Osteocyte (in vitro differentiated cells): ENCODE results near the gene B4GALT1. TPM values are rescaled to one million over a fixed set of nuclear protein-coding genes. Genes with fewer than 3 reads are reported as not detected.
"Not testable (repeated sequence)": the region's sequence is repeated elsewhere in the genome, so short reads cannot be mapped to it uniquely, and the experiment has no call there.

Experiments
- DNase-seq: peaks from one replicate; pipeline ENCODE4 v3.0.0; 2021; ENCODE audit warnings: mixed read lengths; ENCODE audit not compliant: unreplicated experiment; ENCODE audit errors: extremely low spot score
- H3K27ac Mint-ChIP-seq: one replicate; pipeline ENCODE4 v1.8.0; 2021; ENCODE audit warnings: mild to moderate bottlenecking, mixed read lengths; ENCODE audit not compliant: unreplicated experiment
- H3K27me3 Mint-ChIP-seq: one replicate; pipeline ENCODE4 v1.8.0; 2021; ENCODE audit warnings: mixed read lengths; ENCODE audit not compliant: unreplicated experiment
- H3K36me3 Mint-ChIP-seq: one replicate; pipeline ENCODE4 v1.8.0; 2021; ENCODE audit warnings: mixed read lengths; ENCODE audit not compliant: unreplicated experiment
- H3K4me1 Mint-ChIP-seq: one replicate; pipeline ENCODE4 v1.8.0; 2021; ENCODE audit warnings: mixed read lengths; ENCODE audit not compliant: unreplicated experiment
- H3K4me3 Mint-ChIP-seq: one replicate; pipeline ENCODE4 v1.8.0; 2021; ENCODE audit warnings: mild to moderate bottlenecking, moderate library complexity, mixed read lengths; ENCODE audit not compliant: unreplicated experiment
- H3K9me3 Mint-ChIP-seq: one replicate; pipeline ENCODE4 v1.8.0; 2021; ENCODE audit warnings: mixed read lengths; ENCODE audit not compliant: unreplicated experiment
- total RNA-seq: library from RNA; stranded (reverse); gene quantifications from 2 replicates; pipeline ENCODE4 v1.2.1, GENCODE V29; 2021
- TF ChIP-seq, protein P1 (sequence below): fragments of 200-600 bp; sonication (generic); IDR thresholded peaks from 2 replicates; pipeline ENCODE4 v1.5.0; 2021; ENCODE audit warnings: antibody characterized with exemption, mild to moderate bottlenecking, moderate library complexity

The B4GALT1 gene
- total RNA-seq, 1 donor from 2014 or later = 40.9 TPM

DNA sequence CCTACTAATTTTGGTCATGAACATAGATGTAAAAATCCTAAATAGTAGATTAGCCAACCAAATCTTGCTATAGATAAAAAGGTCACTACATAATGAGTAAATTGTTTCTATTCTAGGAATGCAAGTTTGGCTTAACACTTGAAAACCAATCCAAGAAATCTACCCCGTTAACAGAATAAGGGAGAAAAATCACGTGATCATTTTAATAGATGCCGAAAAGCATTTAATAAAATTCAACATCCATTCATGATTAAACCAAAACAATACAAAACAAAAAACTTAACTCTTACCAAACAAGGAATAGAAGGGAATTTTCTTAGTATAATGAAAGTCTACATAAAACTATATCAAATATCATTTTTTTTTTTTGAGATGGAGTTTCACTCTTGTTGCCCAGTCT, 69.9 kb downstream of the B4GALT1 start:
- H3K4me1 Mint-ChIP-seq = peaks cover 13% of the 10 kb centered on the region
- no peak overlapping the region for H3K27ac Mint-ChIP-seq
- H3K4me3 Mint-ChIP-seq = no peak overlapping the region
- peaks cover 7% of the 10 kb centered on the region for H3K9me3 Mint-ChIP-seq
- TF ChIP-seq, protein P1, sequence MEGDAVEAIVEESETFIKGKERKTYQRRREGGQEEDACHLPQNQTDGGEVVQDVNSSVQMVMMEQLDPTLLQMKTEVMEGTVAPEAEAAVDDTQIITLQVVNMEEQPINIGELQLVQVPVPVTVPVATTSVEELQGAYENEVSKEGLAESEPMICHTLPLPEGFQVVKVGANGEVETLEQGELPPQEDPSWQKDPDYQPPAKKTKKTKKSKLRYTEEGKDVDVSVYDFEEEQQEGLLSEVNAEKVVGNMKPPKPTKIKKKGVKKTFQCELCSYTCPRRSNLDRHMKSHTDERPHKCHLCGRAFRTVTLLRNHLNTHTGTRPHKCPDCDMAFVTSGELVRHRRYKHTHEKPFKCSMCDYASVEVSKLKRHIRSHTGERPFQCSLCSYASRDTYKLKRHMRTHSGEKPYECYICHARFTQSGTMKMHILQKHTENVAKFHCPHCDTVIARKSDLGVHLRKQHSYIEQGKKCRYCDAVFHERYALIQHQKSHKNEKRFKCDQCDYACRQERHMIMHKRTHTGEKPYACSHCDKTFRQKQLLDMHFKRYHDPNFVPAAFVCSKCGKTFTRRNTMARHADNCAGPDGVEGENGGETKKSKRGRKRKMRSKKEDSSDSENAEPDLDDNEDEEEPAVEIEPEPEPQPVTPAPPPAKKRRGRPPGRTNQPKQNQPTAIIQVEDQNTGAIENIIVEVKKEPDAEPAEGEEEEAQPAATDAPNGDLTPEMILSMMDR = no peak
- H3K36me3 Mint-ChIP-seq = no peaks in the 10 kb centered on the region
- DNase-seq = no peak
- H3K27me3 Mint-ChIP-seq = peaks cover 3% of the 10 kb centered on the region

DNA sequence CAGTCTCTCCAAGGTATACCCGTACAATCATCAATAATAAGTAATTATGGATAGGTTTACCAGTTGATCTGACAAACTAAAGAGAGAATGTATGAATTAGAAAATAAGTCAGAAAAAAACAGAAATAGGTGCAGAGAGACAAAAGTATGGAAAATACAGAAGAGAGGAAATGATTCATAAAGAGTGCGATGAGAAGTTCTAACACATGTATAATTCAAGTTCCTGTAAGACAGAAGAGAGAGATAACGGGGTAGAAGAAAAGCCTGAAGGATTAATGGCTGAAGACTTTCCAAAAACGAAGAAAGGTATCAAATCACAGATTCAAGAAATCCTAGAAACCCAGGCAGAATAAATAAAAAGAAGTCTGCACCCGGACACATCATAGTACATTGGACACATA, 74.5 kb downstream of the B4GALT1 start:
- no peak for DNase-seq
- TF ChIP-seq, protein P1 = no peak
- Mint-ChIP-seq H3K27me3 (peaks cover 24% of the 10 kb centered on the region), H3K4me1 (no peaks in the 10 kb centered on the region), H3K36me3 (no peaks in the 10 kb centered on the region), H3K4me3 (no peak overlapping the region), H3K27ac (no peak overlapping the region), H3K9me3 (peaks cover 7% of the 10 kb centered on the region)

DNA sequence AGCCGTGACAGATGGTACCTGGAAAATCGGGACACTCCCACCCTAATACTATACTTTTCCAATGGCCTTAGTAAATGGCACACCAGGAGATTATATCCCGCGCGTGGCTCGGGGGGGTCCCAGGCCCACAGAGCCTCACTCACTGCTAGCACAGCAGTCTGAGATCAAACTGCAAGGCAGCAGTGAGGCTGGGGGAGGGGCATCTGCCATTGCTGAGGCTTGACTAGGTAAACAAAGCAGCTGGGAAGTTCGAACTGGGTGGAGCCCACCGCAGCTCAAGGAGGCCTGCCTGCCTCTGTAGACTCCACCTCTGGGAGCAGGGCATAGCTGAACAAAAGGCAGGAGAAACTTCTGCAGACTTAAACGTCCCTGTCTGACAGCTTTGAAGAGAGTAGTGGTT, 81.5 kb downstream of the B4GALT1 start:
- H3K4me3 Mint-ChIP-seq, H3K36me3 Mint-ChIP-seq, DNase-seq, H3K27ac Mint-ChIP-seq, H3K9me3 Mint-ChIP-seq: not testable (repeated sequence)
- peaks cover 34% of the 10 kb centered on the region for H3K27me3 Mint-ChIP-seq
- H3K4me1 Mint-ChIP-seq = peaks cover 10% of the 10 kb centered on the region

DNA sequence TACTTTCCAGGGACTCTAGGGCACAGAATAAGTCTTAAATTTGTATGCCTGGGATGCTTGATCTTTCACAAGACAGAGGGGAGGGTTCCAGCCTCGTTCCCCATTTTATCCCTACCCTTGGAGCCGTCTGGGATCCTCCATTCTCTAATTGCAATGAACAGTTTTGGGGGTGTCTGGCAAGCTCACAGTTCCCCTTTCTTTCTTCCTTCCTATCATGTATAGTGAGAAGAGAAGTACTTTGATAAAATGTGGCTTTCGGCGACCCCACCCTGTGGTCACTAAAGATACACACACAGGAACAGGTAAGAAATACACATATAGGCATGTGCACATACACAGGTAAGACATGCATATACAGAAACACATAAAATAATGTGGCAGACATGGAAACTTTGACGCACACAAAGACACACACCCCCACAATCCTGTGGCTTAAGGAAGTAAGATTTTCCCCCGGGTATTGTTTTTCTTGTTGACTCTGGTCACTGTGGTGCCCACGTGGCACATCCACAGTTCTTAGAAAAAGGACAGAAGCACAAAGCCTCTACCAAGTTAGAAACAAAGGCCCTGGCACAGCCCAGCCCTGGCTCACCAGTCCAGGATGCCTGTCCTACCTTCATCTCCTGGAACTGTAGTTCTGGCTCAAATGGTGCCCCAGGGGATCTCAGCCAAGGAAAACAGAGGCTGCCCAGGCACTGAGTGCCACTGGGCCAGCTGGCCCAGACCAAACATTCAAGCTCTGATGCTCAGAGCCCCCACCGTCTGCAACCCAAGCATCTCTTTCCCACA, 84.4 kb downstream of the B4GALT1 start:
- TF ChIP-seq, protein P1 = no peak
- peaks cover 14% of the 10 kb centered on the region for H3K27me3 Mint-ChIP-seq
- H3K4me3 Mint-ChIP-seq = no peak overlapping the region
- no peaks in the 10 kb centered on the region for H3K9me3 Mint-ChIP-seq
- peaks cover 10% of the 10 kb centered on the region for H3K4me1 Mint-ChIP-seq
- H3K27ac Mint-ChIP-seq = no peak overlapping the region
- peaks cover 3% of the 10 kb centered on the region for H3K36me3 Mint-ChIP-seq
- DNase-seq = no peak

DNA sequence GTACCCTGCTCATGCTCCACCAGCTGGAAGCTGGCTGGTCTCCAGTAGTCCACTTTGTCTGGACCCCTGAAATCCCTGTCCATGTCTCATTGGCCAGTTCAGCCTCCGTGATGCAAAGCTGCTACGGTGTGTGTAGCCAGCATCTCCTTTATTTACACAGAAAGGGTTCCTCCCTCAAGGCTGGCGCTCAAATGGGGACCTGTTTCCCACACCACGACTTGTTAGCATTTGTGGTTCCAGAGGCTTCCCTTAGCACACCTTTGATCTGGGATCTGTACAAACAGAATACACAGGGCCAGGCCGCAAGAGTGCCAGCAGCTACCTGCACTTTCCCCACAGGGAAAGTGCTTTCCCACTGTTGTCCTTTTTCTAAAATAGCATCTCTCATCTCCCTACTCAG, 85.0 kb downstream of the B4GALT1 start:
- H3K4me3 Mint-ChIP-seq = no peak overlapping the region
- no peaks in the 10 kb centered on the region for H3K36me3 Mint-ChIP-seq
- peaks cover 9% of the 10 kb centered on the region for H3K27me3 Mint-ChIP-seq
- DNase-seq = no peak
- no peaks in the 10 kb centered on the region for H3K9me3 Mint-ChIP-seq
- H3K27ac Mint-ChIP-seq = no peak overlapping the region
- TF ChIP-seq, protein P1 = no peak
- peaks cover 12% of the 10 kb centered on the region for H3K4me1 Mint-ChIP-seq
